ENCODE data around the gene BRMS1.

BRMS1 gene

GRCh38 chr11:66373265-66373664, 28.4 kb upstream of the BRMS1 start:
- no peak for DNase-seq (ENCODE audit: low read depth, low spot score)
- no peak overlapping the region for H3K4me3 ChIP-seq (ENCODE audit: low read depth, low read length)
- in situ Hi-C loops (cut with HindIII; ENCODE audit: low sequenced_read_pairs) = no loop called here
- no peak for TF ChIP-seq CTCF (IDR thresholded peaks at IDR 0.05; ENCODE audit: low read depth, low read length)

GRCh38 chr11:66371627-66372415, 26.9 kb upstream of the BRMS1 start, which contains the start of gene SLC29A2:
Gene SLC29A2 (minus strand): TSS chr11:66371760. CDS start chr11:66371591, 169 bp downstream.
- H3K4me3 ChIP-seq (ENCODE audit: low read depth, low read length) = peak within 1 kb of the TSS; percentile 53
- no peak for TF ChIP-seq CTCF (IDR thresholded peaks at IDR 0.05; ENCODE audit: low read depth, low read length)
- no peak for DNase-seq (ENCODE audit: low read depth, low spot score)
- in situ Hi-C loops (cut with HindIII; ENCODE audit: low sequenced_read_pairs) = no loop called here

- H3K4me3 ChIP-seq (ENCODE audit: low read depth, low read length) = no peak overlapping the region
- in situ Hi-C loops (cut with HindIII; ENCODE audit: low sequenced_read_pairs) = no loop called here
- DNase-seq (ENCODE audit: low read depth, low spot score) = no peak
- no peak for TF ChIP-seq CTCF (IDR thresholded peaks at IDR 0.05; ENCODE audit: low read depth, low read length)
Observed at GRCh38 chr11:66369073-66369894, 24.4 kb upstream of the BRMS1 start.

GRCh38 chr11:66368484-66368883, 23.6 kb upstream of the BRMS1 start:
- H3K4me3 ChIP-seq (ENCODE audit: low read depth, low read length) = no peak overlapping the region
- in situ Hi-C loops (cut with HindIII; ENCODE audit: low sequenced_read_pairs) = no loop called here
- no peak for DNase-seq (ENCODE audit: low read depth, low spot score)
- TF ChIP-seq CTCF (IDR thresholded peaks at IDR 0.05; ENCODE audit: low read depth, low read length) = no peak

GRCh38 chr11:66367561-66368312, 22.8 kb upstream of the BRMS1 start:
- no peak for TF ChIP-seq CTCF (IDR thresholded peaks at IDR 0.05; ENCODE audit: low read depth, low read length)
- in situ Hi-C loops (cut with HindIII; ENCODE audit: low sequenced_read_pairs) = no loop called here
- DNase-seq (ENCODE audit: low read depth, low spot score) = no peak
- no peak overlapping the region for H3K4me3 ChIP-seq (ENCODE audit: low read depth, low read length)

GRCh38 chr11:66366844-66367477, 22.1 kb upstream of the BRMS1 start:
- no peak overlapping the region for H3K4me3 ChIP-seq (ENCODE audit: low read depth, low read length)
- in situ Hi-C loops (cut with HindIII; ENCODE audit: low sequenced_read_pairs) = no loop called here
- DNase-seq (ENCODE audit: low read depth, low spot score) = no peak
- no peak for TF ChIP-seq CTCF (IDR thresholded peaks at IDR 0.05; ENCODE audit: low read depth, low read length)
